Right lobe of liver (tissue), 6 donors: Measurements from ENCODE around the gene PAK2. TPM values are rescaled to one million over a fixed set of nuclear protein-coding genes. Genes with fewer than 3 reads are reported as not detected.

ENCODE experiments used
- ATAC-seq, 4 donors: fragments of 200-7000 bp; cut with Tn5 transposase; one replicate each; pipeline ENCODE4 v1.9.1; 2020; ENCODE audit warnings: mild to moderate bottlenecking in 4 of 4, moderate library complexity in 4 of 4
- DNase-seq, 3 donors: peaks; one replicate each; pipeline ENCODE4 v3.0.0-alpha.2; 2020
- H3K27ac ChIP-seq, 3 donors: fragments of 200-600 bp; one replicate each; pipeline ENCODE4 v1.8.0; 2022
- H3K27me3 ChIP-seq, 2 donors: fragments of 200-600 bp; one replicate each; pipeline ENCODE4 v1.8.0; 2022
- H3K36me3 ChIP-seq, 4 donors: fragments of 200-600 bp; sonication (generic) in 1 of 4; one replicate each; pipeline versions ENCODE4 v1.5.1 to v1.8.0; 2017 to 2022; ENCODE audit warnings: control low read depth in 1 of 4
- H3K4me1 ChIP-seq, 4 donors: fragments of 200-600 bp; sonication (generic) in 1 of 4; one replicate each; pipeline versions ENCODE4 v1.5.1 to v1.8.0; 2017 to 2022; ENCODE audit warnings: control low read depth in 1 of 4
- H3K4me3 ChIP-seq, 3 donors: fragments of 200-600 bp; one replicate each; pipeline ENCODE4 v1.8.0; 2022
- H3K9me3 ChIP-seq, 4 donors: fragments of 200-600 bp; sonication (generic) in 1 of 4; one replicate each; pipeline versions ENCODE4 v1.5.1 to v1.8.0; 2017 to 2022; ENCODE audit warnings: control low read depth in 1 of 4
- POLR2A ChIP-seq: fragments of 450-650 bp; IDR thresholded peaks from one replicate; pipeline ENCODE4 v1.6.1; 2017; ENCODE audit warnings: antibody characterized with exemption, mild to moderate bottlenecking
- WGBS: methylation state at CpG from one replicate; pipeline ENCODE4 v1.1.6; 2018; ENCODE audit warnings: low coverage, low lambda C conversion rate; ENCODE audit not compliant: insufficient coverage; ENCODE audit errors: missing lambda C conversion rate; 5-methylcytosine and 5-hydroxymethylcytosine counted together
- intact Hi-C, 2 donors: fragments of 100-400 bp; cut with DNase I; formaldehyde crosslinking; loops; one replicate each; pipeline versions ENCODE4 v1.11.2 to v1.14.1; 2022
- total RNA-seq, 6 experiments: library from RNA; depleted of rRNA in 2 of 6; stranded (reverse); fragments of >200 nt in 2 of 6; fragmentation: NEBNext Ultra II Directional in 3 of 6; extraction: Animal tissue kit (Norgen Biotek cat#: 25700) in 3 of 6; gene quantifications; one replicate each; pipeline versions ENCODE4 v1.1.0 to v1.2.4, GENCODE V29; 2016 to 2023
- TF ChIP-seq, protein P1 (sequence below), 4 donors: fragments of 200-600 bp in 3 of 4; fragments of 450-650 bp in 1 of 4; IDR thresholded peaks; one replicate each; pipeline versions ENCODE4 v1.5.1 to v1.8.0; 2016 to 2022; ENCODE audit warnings: antibody characterized with exemption in 4 of 4, mild to moderate bottlenecking in 2 of 4
- donor health status: DM: no; HTN: yes; CAD: no.
- donor health status: DM: no; HTN: no; CAD: no.
- donor health status: DM: no; HTN: no; CAD: no.
- donor health status: DM: no; HTN: yes; CAD: no.
- donor health status: DM: no; HTN: yes; CAD: no.

The PAK2 gene
- total RNA-seq, 6 experiments from 2014 or later = 35.7 to 59.6 (median 42.0) TPM

GRCh38 chr3:196756732-196757131 is 17.1 kb downstream of the PAK2 start:
- H3K4me1 ChIP-seq = no peaks in the 10 kb centered on the region
- no peaks in the 10 kb centered on the region for H3K27me3 ChIP-seq
- no peak for TF ChIP-seq POLR2A
- TF ChIP-seq, protein P1, sequence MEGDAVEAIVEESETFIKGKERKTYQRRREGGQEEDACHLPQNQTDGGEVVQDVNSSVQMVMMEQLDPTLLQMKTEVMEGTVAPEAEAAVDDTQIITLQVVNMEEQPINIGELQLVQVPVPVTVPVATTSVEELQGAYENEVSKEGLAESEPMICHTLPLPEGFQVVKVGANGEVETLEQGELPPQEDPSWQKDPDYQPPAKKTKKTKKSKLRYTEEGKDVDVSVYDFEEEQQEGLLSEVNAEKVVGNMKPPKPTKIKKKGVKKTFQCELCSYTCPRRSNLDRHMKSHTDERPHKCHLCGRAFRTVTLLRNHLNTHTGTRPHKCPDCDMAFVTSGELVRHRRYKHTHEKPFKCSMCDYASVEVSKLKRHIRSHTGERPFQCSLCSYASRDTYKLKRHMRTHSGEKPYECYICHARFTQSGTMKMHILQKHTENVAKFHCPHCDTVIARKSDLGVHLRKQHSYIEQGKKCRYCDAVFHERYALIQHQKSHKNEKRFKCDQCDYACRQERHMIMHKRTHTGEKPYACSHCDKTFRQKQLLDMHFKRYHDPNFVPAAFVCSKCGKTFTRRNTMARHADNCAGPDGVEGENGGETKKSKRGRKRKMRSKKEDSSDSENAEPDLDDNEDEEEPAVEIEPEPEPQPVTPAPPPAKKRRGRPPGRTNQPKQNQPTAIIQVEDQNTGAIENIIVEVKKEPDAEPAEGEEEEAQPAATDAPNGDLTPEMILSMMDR (IDR thresholded peaks at IDR 0.05) = no peak
- peaks cover 0 to 3% (median 1%) of the 10 kb centered on the region in 4 donors for H3K36me3 ChIP-seq
- no peak overlapping the region for H3K4me3 ChIP-seq
- peaks cover 0 to 3% (median 0%) of the 10 kb centered on the region in 4 donors for H3K9me3 ChIP-seq
- no peak overlapping the region for H3K27ac ChIP-seq
- no peak for DNase-seq
- intact Hi-C loops = no loop called here
- 77% methylated on average over 4 of the region's 4 CpGs for WGBS
- no peak for ATAC-seq

DNA sequence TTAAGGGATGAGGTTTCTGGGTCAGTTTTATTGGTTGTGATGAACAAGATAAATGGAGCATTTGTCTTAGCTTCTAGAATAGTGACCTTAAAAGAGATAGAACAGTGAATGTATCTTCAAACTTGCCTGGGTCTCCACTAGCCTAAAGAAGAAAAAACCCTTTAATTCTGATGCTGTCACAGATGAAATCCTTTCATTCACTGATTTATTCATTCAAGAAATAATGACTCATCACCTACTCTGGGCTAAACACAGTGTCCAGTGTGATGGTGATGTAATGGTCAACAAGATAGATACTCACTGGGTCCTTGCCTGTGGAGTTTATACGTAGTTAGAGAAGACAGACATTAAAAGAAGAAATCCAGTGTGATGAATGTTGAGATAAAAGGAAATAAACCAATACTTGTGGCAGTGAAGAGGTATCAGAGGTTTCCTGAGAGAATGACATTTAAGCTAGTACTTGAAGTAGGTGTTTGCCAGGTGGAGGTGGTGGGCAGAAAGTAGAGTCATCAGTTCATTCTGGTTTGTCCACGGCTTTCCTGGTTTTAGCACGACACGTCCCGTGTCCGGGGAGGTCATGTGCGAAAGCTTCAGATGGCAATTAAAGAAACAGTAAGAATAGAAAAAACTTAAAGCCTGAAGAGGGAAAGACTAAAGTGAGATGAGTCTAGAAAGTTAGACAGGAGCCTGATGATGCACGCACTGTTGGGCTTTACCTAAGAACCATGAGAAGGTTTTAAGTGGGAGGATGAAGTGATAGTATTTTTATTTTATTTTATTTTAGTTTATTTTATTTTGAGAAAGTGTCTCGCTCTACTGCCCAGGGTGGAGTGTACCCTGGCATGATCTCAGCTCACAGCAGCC is 18.5 kb downstream of the PAK2 start:
- no peak overlapping the region for H3K27ac ChIP-seq
- intact Hi-C loops = no loop called here
- WGBS = 85% methylated on average over 8 of the region's 9 CpGs
- TF ChIP-seq, protein P1 (IDR thresholded peaks at IDR 0.05) = no peak
- TF ChIP-seq POLR2A = no peak
- DNase-seq (no peak), ATAC-seq (peak in 1 of 4 donors; percentile 96)
- H3K27me3 ChIP-seq = no peaks in the 10 kb centered on the region
- peaks cover 0 to 3% (median 0%) of the 10 kb centered on the region in 4 donors for H3K9me3 ChIP-seq
- no peak overlapping the region for H3K4me3 ChIP-seq
- H3K4me1 ChIP-seq = no peaks in the 10 kb centered on the region
- H3K36me3 ChIP-seq = peaks cover 0 to 3% (median 1%) of the 10 kb centered on the region in 4 donors

DNA sequence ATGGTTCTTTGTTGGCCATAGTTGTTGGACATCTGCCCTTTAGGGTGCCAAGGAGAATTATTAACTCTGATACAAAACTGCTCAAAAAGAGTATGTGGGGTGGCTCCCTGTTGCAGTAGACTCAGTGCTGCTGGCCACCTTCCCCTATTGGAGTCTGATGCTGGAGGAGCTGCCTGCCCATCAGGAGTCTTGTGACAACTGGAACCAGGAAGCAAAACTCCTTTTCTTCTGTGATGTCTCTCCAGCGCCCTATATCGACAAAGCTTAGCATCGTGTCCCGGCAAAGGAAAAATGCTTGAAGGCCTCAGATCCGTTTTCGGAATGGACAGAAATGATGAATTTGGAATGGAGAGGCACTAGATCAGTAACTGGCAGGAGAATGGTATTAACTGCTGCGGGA is 23.5 kb downstream of the PAK2 start:
- 87% methylated on average over 7 of the region's 7 CpGs for WGBS
- no peak overlapping the region for H3K27ac ChIP-seq
- intact Hi-C loops = no loop called here
- no peaks in the 10 kb centered on the region for H3K36me3 ChIP-seq
- ATAC-seq (peak in 1 of 4 donors; percentile 34), DNase-seq (no peak)
- no peak overlapping the region for H3K4me3 ChIP-seq
- no peaks in the 10 kb centered on the region for H3K9me3 ChIP-seq
- H3K27me3 ChIP-seq = no peaks in the 10 kb centered on the region
- H3K4me1 ChIP-seq = no peaks in the 10 kb centered on the region
- TF ChIP-seq, protein P1 (IDR thresholded peaks at IDR 0.05) = no peak

- no peak for TF ChIP-seq POLR2A
- TF ChIP-seq, protein P1 (IDR thresholded peaks at IDR 0.05) = no peak
- Histone ChIP-seq H3K27ac (no peak overlapping the region), H3K4me1 (no peaks in the 10 kb centered on the region), H3K9me3 (no peaks in the 10 kb centered on the region), H3K27me3 (no peaks in the 10 kb centered on the region), H3K4me3 (no peak overlapping the region), H3K36me3 (no peaks in the 10 kb centered on the region)
- DNase-seq (no peak), ATAC-seq (no peak)
- intact Hi-C loops = no loop called here
These were observed 25.8 kb downstream of the PAK2 start for GRCh38 chr3:196765454-196765853.
